Activated CD4-positive, alpha-beta memory T cell treated with anti-CD3 and anti-CD28 coated beads for 36 hours (primary cell): ENCODE measurements around the gene AK8. TPM values are rescaled to one million over a fixed set of nuclear protein-coding genes. Genes with fewer than 3 reads are reported as not detected.

ENCODE experiments used
- CTCF ChIA-PET: fragments of 350-600 bp; sonication (Branson Sonifier 250); formaldehyde crosslinking; loops from one replicate; lab custom pipeline; 2021; ENCODE audit warnings: antibody characterized with exemption, inconsistent platforms; lab: Charles Lee
- POLR2A ChIA-PET: fragments of 350-600 bp; sonication (Branson Sonifier 250); formaldehyde crosslinking; loops from one replicate; lab custom pipeline; 2021; ENCODE audit warnings: antibody characterized with exemption; lab: Charles Lee
- DNase-seq: peaks from one replicate; pipeline ENCODE4 v3.0.0-alpha.2; 2020
- H3K27ac Mint-ChIP-seq: one replicate; pipeline ENCODE4 v1.8.0; 2021; ENCODE audit warnings: mixed read lengths
- H3K27me3 Mint-ChIP-seq: one replicate; pipeline ENCODE4 v1.8.0; 2021; ENCODE audit warnings: mixed read lengths
- H3K36me3 Mint-ChIP-seq: one replicate; pipeline ENCODE4 v1.8.0; 2021; ENCODE audit warnings: mixed read lengths
- H3K4me1 Mint-ChIP-seq: one replicate; pipeline ENCODE4 v1.8.0; 2021; ENCODE audit warnings: low read depth, mixed read lengths
- H3K4me3 Mint-ChIP-seq: one replicate; pipeline ENCODE4 v1.8.0; 2021; ENCODE audit warnings: mild to moderate bottlenecking, mixed read lengths
- H3K9me3 Mint-ChIP-seq: one replicate; pipeline ENCODE4 v1.8.0; 2021; ENCODE audit warnings: mixed read lengths
- intact Hi-C: fragments of 100-400 bp; cut with micrococcal nuclease; formaldehyde crosslinking; loops from one replicate; pipeline ENCODE4 v1.15.1; 2023
- total RNA-seq, 2 experiments: library from RNA; stranded (reverse); gene quantifications; one replicate each; pipeline ENCODE4 v1.2.3, GENCODE V29; 2021

The AK8 gene
- total RNA-seq, 2 experiments from 2014 or later: 0.10 to 0.39 TPM

GRCh38 chr9:132814937-132815336, 63.1 kb downstream of the AK8 start:
- POLR2A ChIA-PET: no interaction called here
- DNase-seq: no peak
- CTCF ChIA-PET: no interaction called here
- Mint-ChIP-seq H3K27ac (no peak overlapping the region), H3K9me3 (no peaks in the 10 kb centered on the region), H3K27me3 (peaks cover 27% of the 10 kb centered on the region), H3K4me3 (no peak overlapping the region), H3K4me1 (no peaks in the 10 kb centered on the region), H3K36me3 (no peaks in the 10 kb centered on the region)
- intact Hi-C loops: no loop called here

- Mint-ChIP-seq H3K4me1 (no peaks in the 10 kb centered on the region), H3K36me3 (no peaks in the 10 kb centered on the region), H3K9me3 (no peaks in the 10 kb centered on the region), H3K27me3 (peaks cover 33% of the 10 kb centered on the region), H3K4me3 (no peak overlapping the region), H3K27ac (no peak overlapping the region)
- DNase-seq: no peak
- intact Hi-C loops: no loop called here
- POLR2A ChIA-PET: no interaction called here
- CTCF ChIA-PET: interaction anchor here (0.9 kb wide), 1 partner anchor 89 kb away, joined by 4 read pairs; no protein-coding TSS in a partner anchor
Observed at GRCh38 chr9:132813115-132813771, 64.8 kb downstream of the AK8 start.

DNA sequence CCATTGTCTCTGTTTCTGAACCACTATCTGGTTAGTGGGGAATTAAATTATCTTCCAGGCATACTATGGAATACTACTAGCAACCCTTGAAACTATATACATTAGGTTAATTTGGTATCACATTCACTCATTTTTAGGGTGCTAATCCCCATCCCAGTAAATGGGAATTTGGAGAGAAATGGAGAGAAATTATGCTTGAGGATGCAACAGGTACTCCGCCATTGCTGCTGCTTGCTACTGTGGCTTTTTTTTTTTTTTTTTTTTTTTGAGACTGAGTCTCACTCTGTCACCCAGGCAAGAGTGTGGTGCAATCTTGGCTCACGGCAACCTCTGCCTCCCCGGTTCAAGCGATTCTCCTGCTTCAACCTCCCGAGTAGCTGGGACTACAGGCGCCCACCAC, 66.1 kb downstream of the AK8 start:
- Mint-ChIP-seq H3K36me3 (no peaks in the 10 kb centered on the region), H3K27ac (no peak overlapping the region), H3K4me3 (no peak overlapping the region), H3K27me3 (peaks cover 31% of the 10 kb centered on the region), H3K4me1 (no peaks in the 10 kb centered on the region), H3K9me3 (no peaks in the 10 kb centered on the region)
- ChIA-PET CTCF (interaction anchor here (0.6 to 1.0 kb wide), 3 partner anchors 43 to 96 kb away, joined by 4 to 5 read pairs (median 5); no protein-coding TSS in a partner anchor), POLR2A (no interaction called here)
- intact Hi-C loops: no loop called here
- DNase-seq: no peak

DNA sequence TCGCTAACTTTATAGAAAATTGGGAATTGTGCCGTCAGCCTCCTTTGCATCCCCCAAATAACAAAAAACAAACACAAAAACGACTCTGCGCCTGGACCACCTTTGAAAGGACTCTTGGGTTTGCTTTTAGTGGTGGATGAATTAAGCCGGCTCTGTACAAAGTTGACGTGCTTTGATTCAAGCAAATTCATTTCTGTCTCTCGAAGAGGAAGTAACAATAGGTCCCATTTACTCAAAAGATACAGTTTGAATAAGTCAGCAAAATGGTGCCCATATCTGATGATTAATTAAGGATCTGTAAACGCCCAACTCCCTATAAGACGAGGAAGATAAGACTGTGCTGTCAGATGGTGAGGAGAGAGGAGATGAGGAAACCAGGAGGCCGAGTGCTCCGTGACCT, 67.8 kb downstream of the AK8 start:
- peaks cover 33% of the 10 kb centered on the region for H3K27me3 Mint-ChIP-seq
- no peaks in the 10 kb centered on the region for H3K36me3 Mint-ChIP-seq
- POLR2A ChIA-PET: no interaction called here
- H3K9me3 Mint-ChIP-seq: no peaks in the 10 kb centered on the region
- no peak overlapping the region for H3K27ac Mint-ChIP-seq
- intact Hi-C loops: no loop called here
- CTCF ChIA-PET: no interaction called here
- H3K4me3 Mint-ChIP-seq: no peak overlapping the region
- H3K4me1 Mint-ChIP-seq: no peaks in the 10 kb centered on the region
- no peak for DNase-seq

GRCh38 chr9:132809677-132810271, 68.3 kb downstream of the AK8 start:
- H3K4me1 Mint-ChIP-seq: peaks cover under 1% of the 10 kb centered on the region
- peaks cover 38% of the 10 kb centered on the region for H3K27me3 Mint-ChIP-seq
- ChIA-PET POLR2A (no interaction called here), CTCF (no interaction called here)
- H3K9me3 Mint-ChIP-seq: no peaks in the 10 kb centered on the region
- H3K27ac Mint-ChIP-seq: no peak overlapping the region
- H3K4me3 Mint-ChIP-seq: no peak overlapping the region
- intact Hi-C loops: no loop called here
- H3K36me3 Mint-ChIP-seq: no peaks in the 10 kb centered on the region
- no peak for DNase-seq

DNA sequence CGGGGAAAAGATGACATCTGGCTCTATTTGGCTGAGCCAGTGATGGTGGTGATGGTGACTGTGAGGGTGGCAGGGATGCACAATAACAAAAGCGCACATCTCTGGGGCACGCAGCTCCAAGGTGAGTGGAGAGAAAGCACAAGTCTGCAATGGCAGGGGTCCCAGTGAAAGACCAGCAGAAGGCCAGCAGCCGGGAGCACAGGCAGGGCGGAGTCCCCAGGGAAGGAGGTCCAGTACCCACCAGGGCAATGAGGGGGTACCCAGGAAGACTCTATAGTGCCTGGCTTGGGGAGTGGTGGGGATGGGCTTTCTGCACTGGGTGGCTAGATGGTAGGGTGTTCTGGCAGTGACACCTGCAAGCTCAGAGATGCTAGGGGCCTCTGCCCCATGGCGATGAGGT, 69.4 kb downstream of the AK8 start:
- Mint-ChIP-seq H3K9me3 (no peaks in the 10 kb centered on the region), H3K36me3 (no peaks in the 10 kb centered on the region), H3K27ac (no peak overlapping the region), H3K4me1 (peaks cover 5% of the 10 kb centered on the region), H3K4me3 (no peak overlapping the region), H3K27me3 (peaks cover 40% of the 10 kb centered on the region)
- ChIA-PET POLR2A (no interaction called here), CTCF (no interaction called here)
- intact Hi-C loops: no loop called here
- DNase-seq: no peak

GRCh38 chr9:132806723-132807421, 71.2 kb downstream of the AK8 start:
- H3K27me3 Mint-ChIP-seq: peaks cover 44% of the 10 kb centered on the region
- intact Hi-C loops: no loop called here
- H3K27ac Mint-ChIP-seq: no peak overlapping the region
- H3K4me3 Mint-ChIP-seq: no peak overlapping the region
- H3K36me3 Mint-ChIP-seq: no peaks in the 10 kb centered on the region
- H3K9me3 Mint-ChIP-seq: no peaks in the 10 kb centered on the region
- DNase-seq: no peak
- H3K4me1 Mint-ChIP-seq: peaks cover 5% of the 10 kb centered on the region
- CTCF ChIA-PET: interaction anchor here (1.2 kb wide), 1 partner anchor 300 kb away, joined by 4 read pairs; no protein-coding TSS in a partner anchor
- POLR2A ChIA-PET: no interaction called here

DNA sequence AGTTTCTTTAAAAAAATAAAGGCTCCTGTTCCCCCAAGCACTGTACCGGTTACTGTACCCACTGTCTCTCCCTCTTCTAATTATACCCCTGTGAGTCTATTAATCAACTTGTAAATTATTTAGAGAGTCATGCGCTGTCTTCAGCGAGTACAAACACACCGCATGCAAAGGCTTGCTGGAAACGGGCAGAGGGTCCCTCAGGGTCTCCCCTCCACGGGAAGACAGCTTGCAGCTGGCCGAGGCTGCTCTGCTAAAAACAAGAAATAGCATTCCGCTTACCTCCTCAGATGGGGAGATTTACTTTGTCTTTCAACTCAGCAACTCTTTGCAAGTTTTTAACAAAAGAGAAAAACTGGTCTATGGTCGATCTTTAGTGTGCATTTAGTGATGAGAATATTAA, 71.8 kb downstream of the AK8 start:
- POLR2A ChIA-PET: no interaction called here
- Mint-ChIP-seq H3K4me3 (no peak overlapping the region), H3K36me3 (no peaks in the 10 kb centered on the region), H3K4me1 (peaks cover 5% of the 10 kb centered on the region), H3K27me3 (peaks cover 47% of the 10 kb centered on the region), H3K9me3 (no peaks in the 10 kb centered on the region), H3K27ac (no peak overlapping the region)
- intact Hi-C loops: no loop called here
- CTCF ChIA-PET: no interaction called here
- DNase-seq: no peak

DNA sequence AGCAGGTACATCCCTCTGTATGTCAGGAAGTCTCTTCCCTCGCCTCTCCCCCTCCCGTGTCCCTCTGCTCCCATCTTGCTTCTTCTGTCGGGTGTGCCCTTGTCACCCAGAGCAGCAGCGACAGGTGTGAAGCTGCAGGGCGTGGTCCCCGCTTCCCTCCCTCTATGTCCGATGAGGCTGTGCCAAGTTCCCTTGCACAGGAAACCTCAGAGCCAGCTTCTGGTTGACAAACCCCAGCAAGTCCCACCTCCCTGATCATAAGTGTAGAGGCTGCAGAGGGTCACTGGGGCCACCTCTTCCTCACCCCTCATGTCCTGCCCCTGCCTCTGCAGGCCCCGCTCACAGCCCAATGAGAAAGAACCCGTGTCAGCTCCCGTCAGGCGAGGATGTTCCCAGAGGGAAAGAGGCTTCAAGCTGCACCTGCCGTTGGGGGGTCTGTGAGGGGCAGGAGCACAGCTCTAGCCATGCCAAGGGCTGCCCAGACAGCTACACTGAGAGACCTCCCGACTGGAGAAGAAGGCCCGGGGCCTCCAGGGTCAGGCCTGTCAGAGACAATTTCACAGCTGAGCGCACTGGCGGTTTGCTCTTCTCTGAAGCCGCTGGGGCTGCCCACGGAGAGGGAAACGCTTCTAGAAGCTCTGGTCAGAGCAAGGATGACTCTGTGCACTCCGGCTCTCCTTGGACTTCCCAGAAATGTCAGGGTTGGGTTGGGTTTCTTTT, 73.3 kb downstream of the AK8 start:
- ChIA-PET POLR2A (no interaction called here), CTCF (no interaction called here)
- intact Hi-C loops: loop anchor here (5.0 kb wide), 1 partner anchor 98 kb away; no protein-coding TSS in a partner anchor

GRCh38 chr9:132802121-132802795, 75.8 kb downstream of the AK8 start:
- no peak overlapping the region for H3K4me3 Mint-ChIP-seq
- POLR2A ChIA-PET: no interaction called here
- H3K36me3 Mint-ChIP-seq: no peaks in the 10 kb centered on the region
- no peaks in the 10 kb centered on the region for H3K9me3 Mint-ChIP-seq
- CTCF ChIA-PET: interaction anchor here (1.2 to 1.3 kb wide), 3 partner anchors 13 to 170 kb away, joined by 3 read pairs; no protein-coding TSS in a partner anchor
- DNase-seq: no peak
- peaks cover 5% of the 10 kb centered on the region for H3K4me1 Mint-ChIP-seq
- H3K27ac Mint-ChIP-seq: no peak overlapping the region
- peaks cover 31% of the 10 kb centered on the region for H3K27me3 Mint-ChIP-seq
- intact Hi-C loops: loop anchor here (5.0 kb wide), 1 partner anchor 100 kb away; no protein-coding TSS in a partner anchor

More for the DNA sequence above, 73.3 kb downstream of the AK8 start:
- H3K4me3 Mint-ChIP-seq: no peak overlapping the region
- no peak overlapping the region for H3K27ac Mint-ChIP-seq
- no peaks in the 10 kb centered on the region for H3K36me3 Mint-ChIP-seq
- peaks cover 43% of the 10 kb centered on the region for H3K27me3 Mint-ChIP-seq
- peaks cover 5% of the 10 kb centered on the region for H3K4me1 Mint-ChIP-seq
- no peaks in the 10 kb centered on the region for H3K9me3 Mint-ChIP-seq
- no peak for DNase-seq

- H3K27ac Mint-ChIP-seq: no peak overlapping the region
- H3K27me3 Mint-ChIP-seq: peaks cover 31% of the 10 kb centered on the region
- H3K4me3 Mint-ChIP-seq: no peak overlapping the region
- peaks cover 5% of the 10 kb centered on the region for H3K4me1 Mint-ChIP-seq
- DNase-seq: no peak
- intact Hi-C loops: loop anchor here (2.0 to 5.0 kb wide), 2 partner anchors 101 to 389 kb away; no protein-coding TSS in a partner anchor
- H3K36me3 Mint-ChIP-seq: no peaks in the 10 kb centered on the region
- POLR2A ChIA-PET: no interaction called here
- CTCF ChIA-PET: interaction anchor here (1.3 kb wide), 1 partner anchor 13 kb away, joined by 3 read pairs; no protein-coding TSS in a partner anchor
- no peaks in the 10 kb centered on the region for H3K9me3 Mint-ChIP-seq
Observed at GRCh38 chr9:132801659-132802058, 76.4 kb downstream of the AK8 start.
